ENCODE data around the gene PSMD1.
"Not testable (repeated sequence)": the region's sequence is repeated elsewhere in the genome, so short reads cannot be mapped to it uniquely, and the experiment has no call there.

PSMD1 gene

GRCh38 chr2:231172025-231172424 is 115.4 kb downstream of the PSMD1 start:
- FAIRE-seq, result no peak
- no peak for DNase-seq (ENCODE audit: extremely low spot score, insufficient read length, low read depth)

- no peak for FAIRE-seq
- no peak for DNase-seq (ENCODE audit: extremely low spot score, insufficient read length, low read depth)
These were observed 117.6 kb downstream of the PSMD1 start for GRCh38 chr2:231174211-231174651.

GRCh38 chr2:231176066-231176465 is 119.4 kb downstream of the PSMD1 start:
- FAIRE-seq (no peak), DNase-seq (ENCODE audit: extremely low spot score, insufficient read length, low read depth) (no peak)

GRCh38 chr2:231177156-231178025 is 120.7 kb downstream of the PSMD1 start:
- FAIRE-seq (no peak), DNase-seq (ENCODE audit: extremely low spot score, insufficient read length, low read depth) (no peak)

- not testable (repeated sequence) for FAIRE-seq
These were observed 122.1 kb downstream of the PSMD1 start for GRCh38 chr2:231178805-231179204.

GRCh38 chr2:231181860-231182512 is 125.3 kb downstream of the PSMD1 start:
- FAIRE-seq, result peak; percentile 83
- DNase-seq (ENCODE audit: extremely low spot score, insufficient read length, low read depth), result no peak

More at GRCh38 chr2:231178805-231179204, 122.1 kb downstream of the PSMD1 start:
- DNase-seq (ENCODE audit: extremely low spot score, insufficient read length, low read depth), result not testable (repeated sequence)

- peak; percentile 66 for FAIRE-seq
- no peak for DNase-seq (ENCODE audit: extremely low spot score, insufficient read length, low read depth)
These were observed 125.8 kb downstream of the PSMD1 start for GRCh38 chr2:231182513-231182899.

GRCh38 chr2:231183851-231184250 is 127.2 kb downstream of the PSMD1 start:
- DNase-seq (ENCODE audit: extremely low spot score, insufficient read length, low read depth) (no peak), FAIRE-seq (no peak)

GRCh38 chr2:231184319-231184718 is 127.7 kb downstream of the PSMD1 start:
- FAIRE-seq (no peak), DNase-seq (ENCODE audit: extremely low spot score, insufficient read length, low read depth) (no peak)

GRCh38 chr2:231185050-231185725 is 128.5 kb downstream of the PSMD1 start:
- no peak for FAIRE-seq

GRCh38 chr2:231185886-231186285 is 129.2 kb downstream of the PSMD1 start:
- FAIRE-seq, result no peak
- DNase-seq (ENCODE audit: extremely low spot score, insufficient read length, low read depth), result no peak

More at GRCh38 chr2:231185050-231185725, 128.5 kb downstream of the PSMD1 start:
- no peak for DNase-seq (ENCODE audit: extremely low spot score, insufficient read length, low read depth)

- FAIRE-seq (no peak), DNase-seq (ENCODE audit: extremely low spot score, insufficient read length, low read depth) (no peak)
These were observed 129.7 kb downstream of the PSMD1 start for GRCh38 chr2:231186325-231186724.

GRCh38 chr2:231187736-231188505 is 131.3 kb downstream of the PSMD1 start:
- no peak for DNase-seq (ENCODE audit: extremely low spot score, insufficient read length, low read depth)
- FAIRE-seq, result no peak

- FAIRE-seq, result no peak
- DNase-seq (ENCODE audit: extremely low spot score, insufficient read length, low read depth), result no peak
These were observed 132.0 kb downstream of the PSMD1 start for GRCh38 chr2:231188506-231189170.

GRCh38 chr2:231189171-231189530 is 132.5 kb downstream of the PSMD1 start:
- FAIRE-seq (no peak), DNase-seq (ENCODE audit: extremely low spot score, insufficient read length, low read depth) (no peak)

GRCh38 chr2:231189571-231190495 is 133.2 kb downstream of the PSMD1 start:
- DNase-seq (ENCODE audit: extremely low spot score, insufficient read length, low read depth), result no peak
- FAIRE-seq, result no peak

GRCh38 chr2:231190531-231191197 is 134.0 kb downstream of the PSMD1 start:
- no peak for DNase-seq (ENCODE audit: extremely low spot score, insufficient read length, low read depth)
- no peak for FAIRE-seq

All from GM18507 (cell line).